Fibroblast of mammary gland (primary cell): Measurements from ENCODE around the gene KIF6.

ENCODE experiments used
- DNase-seq: peaks from one replicate; pipeline ENCODE4 v3.0.0-alpha.2; 2010; ENCODE audit warnings: low read depth
- H3K4me3 ChIP-seq: 2 replicates; pipeline ENCODE4 v1.5.1; 2011; ENCODE audit warnings: low read depth, mild to moderate bottlenecking, low read length, moderate library complexity; ENCODE audit not compliant: control insufficient read depth
- CTCF ChIP-seq: conservative IDR thresholded peaks from 2 replicates; pipeline ENCODE4 v1.5.1; 2011; ENCODE audit warnings: low read depth, low read length, inconsistent platforms; ENCODE audit not compliant: control insufficient read depth, insufficient read depth

The KIF6 gene

DNA sequence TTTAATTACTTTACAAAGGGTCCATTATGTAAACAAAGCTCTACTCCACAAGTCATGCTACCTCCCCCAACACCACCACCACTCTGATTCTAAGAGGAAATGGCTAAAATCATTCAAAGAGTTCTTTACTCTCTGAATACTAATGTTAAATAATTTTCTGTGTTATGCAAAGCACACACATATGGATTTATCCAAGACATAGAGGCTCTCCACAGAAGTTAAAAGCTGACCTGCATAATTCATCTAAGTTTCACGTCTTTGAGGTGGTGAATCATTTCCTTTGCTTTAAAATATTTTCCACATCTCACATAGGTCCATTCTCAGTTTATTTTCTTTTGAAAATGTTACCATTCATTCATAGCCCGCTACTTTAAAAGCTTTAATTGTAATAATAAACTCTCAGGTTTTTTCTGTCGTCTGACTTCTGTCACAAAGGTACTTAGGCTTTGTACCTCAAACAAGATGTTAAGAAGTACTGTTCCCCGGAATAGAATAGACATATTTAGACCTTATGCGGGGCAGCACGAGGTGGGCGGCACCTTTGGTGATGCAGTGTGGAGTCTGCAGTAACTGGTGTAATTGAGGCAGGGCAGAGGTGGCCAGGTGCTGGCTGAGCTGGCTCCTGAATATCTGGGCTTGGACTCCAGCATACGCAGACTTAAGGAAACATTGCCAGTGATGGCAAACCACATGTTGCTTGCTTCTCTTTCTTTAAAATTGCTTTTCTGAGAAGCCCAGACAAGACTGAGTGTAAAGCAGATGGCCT lies 55.8 kb downstream of the KIF6 start:
- no peak overlapping the region for H3K4me3 ChIP-seq
- no peak for TF ChIP-seq CTCF
- no peak for DNase-seq

GRCh38 chr6:39666706-39667489 lies 58.3 kb downstream of the KIF6 start:
- no peak for TF ChIP-seq CTCF
- H3K4me3 ChIP-seq, result no peak overlapping the region
- no peak for DNase-seq

- DNase-seq, result no peak
- H3K4me3 ChIP-seq, result no peak overlapping the region
- TF ChIP-seq CTCF, result no peak
Measured at GRCh38 chr6:39665861-39666260, 59.3 kb downstream of the KIF6 start.

DNA sequence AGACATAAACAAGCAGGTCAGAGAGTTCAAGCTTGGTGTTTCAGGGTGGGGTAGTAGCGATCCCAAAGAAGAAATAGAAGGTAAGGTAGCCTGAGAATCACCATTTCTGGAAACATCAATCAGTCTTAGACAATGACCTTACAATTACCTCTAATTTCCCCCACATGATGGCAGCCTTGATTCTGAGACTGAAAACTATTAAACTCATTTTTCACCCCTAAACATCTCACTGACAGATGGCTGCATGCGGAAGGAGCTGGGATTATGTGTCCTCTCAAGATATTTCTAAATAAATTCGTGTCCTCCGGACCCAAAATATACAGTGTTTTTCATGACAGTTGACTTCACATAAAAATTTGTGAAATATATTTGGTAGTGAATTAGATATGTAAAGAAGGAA lies 61.0 kb downstream of the KIF6 start:
- TF ChIP-seq CTCF, result no peak
- no peak for DNase-seq
- H3K4me3 ChIP-seq, result no peak overlapping the region

DNA sequence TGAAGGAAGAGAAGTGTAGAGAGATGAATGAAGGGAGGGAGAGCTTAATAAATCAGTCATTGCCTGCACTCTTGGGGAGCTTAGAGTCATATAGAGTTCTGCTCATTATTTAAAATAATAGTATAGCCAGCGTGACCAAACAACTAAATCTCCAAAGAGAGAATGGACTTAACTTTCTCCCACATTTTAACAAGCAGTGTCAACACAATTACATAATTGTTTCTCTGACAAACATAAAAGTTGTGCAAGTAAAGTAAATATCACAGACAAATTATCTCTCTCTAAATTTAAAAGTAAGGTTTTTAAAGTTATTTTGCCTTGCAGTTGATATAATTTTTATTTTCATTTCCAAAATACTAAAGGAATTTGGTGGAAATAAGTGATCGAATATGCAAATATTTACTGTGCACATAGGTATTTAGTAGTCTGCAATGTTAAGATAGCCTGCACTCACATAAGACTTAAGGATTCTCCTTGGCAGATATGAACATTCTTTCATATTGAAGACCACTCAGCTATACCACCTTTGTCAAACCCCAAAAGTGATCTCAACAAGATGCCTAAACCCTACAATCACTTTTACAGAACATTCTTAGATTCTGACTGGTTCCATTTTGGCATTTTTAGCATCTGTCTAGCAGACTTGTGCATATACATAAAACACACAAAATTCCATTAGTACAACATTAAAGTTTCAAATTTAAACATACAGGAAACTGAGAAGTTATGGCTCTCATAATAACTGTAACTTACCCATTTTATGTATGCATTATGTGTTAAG lies 67.7 kb downstream of the KIF6 start:
- no peak for TF ChIP-seq CTCF
- no peak overlapping the region for H3K4me3 ChIP-seq
- no peak for DNase-seq

- no peak for DNase-seq
- no peak for TF ChIP-seq CTCF
Measured at GRCh38 chr6:39654121-39654520, 71.1 kb downstream of the KIF6 start.

More at GRCh38 chr6:39654121-39654520, 71.1 kb downstream of the KIF6 start:
- no peak overlapping the region for H3K4me3 ChIP-seq
